Measurements from ENCODE around the gene MMP28. TPM values are rescaled to one million over a fixed set of nuclear protein-coding genes. Genes with fewer than 3 reads are reported as not detected.

The MMP28 gene
- total RNA-seq, 2 experiments from 2014 or later, result not detected

GRCh38 chr17:35778641-35779196, 16.7 kb downstream of the MMP28 start:
- H3K27ac Mint-ChIP-seq, result no peak overlapping the region
- H3K4me3 Mint-ChIP-seq, result no peak overlapping the region
- peaks cover 21% of the 10 kb centered on the region for H3K27me3 Mint-ChIP-seq (ENCODE audit: low read depth)
- no peak for ATAC-seq
- no peaks in the 10 kb centered on the region for H3K9me3 Mint-ChIP-seq (ENCODE audit: insufficient read depth)
- no peak for DNase-seq
- H3K36me3 Mint-ChIP-seq (ENCODE audit: low read depth), result no peaks in the 10 kb centered on the region
- POLR2A ChIA-PET, result no interaction called here
- CTCF ChIA-PET, result interaction anchor here (1.0 to 4.3 kb wide), 5 partner anchors 15 to 165 kb away, joined by 3 to 34 read pairs (median 4); no protein-coding TSS in a partner anchor
- no peaks in the 10 kb centered on the region for H3K4me1 Mint-ChIP-seq (ENCODE audit: low read depth)

GRCh38 chr17:35775583-35775982, 19.9 kb downstream of the MMP28 start:
- POLR2A ChIA-PET, result no interaction called here
- no peak overlapping the region for H3K27ac Mint-ChIP-seq

DNA sequence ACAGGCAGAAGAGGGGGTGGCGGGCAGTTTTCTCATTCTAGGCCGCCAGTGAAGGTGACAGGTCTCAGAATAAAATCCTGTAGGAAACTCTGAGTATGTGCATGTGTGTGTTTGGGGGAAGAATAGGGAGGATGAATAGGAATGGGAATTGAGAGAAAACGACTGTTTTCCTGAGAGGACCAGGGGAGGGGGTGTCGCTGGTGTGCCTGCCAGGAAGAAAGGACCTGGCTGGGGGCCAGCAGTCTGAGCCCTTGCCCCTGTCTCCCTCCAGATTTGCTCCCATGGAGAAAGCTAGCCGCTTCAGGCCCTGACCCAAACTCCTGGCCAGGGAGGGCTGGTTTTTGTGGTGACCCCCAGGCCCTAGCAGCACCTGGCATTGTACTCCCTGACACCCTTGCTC, 20.4 kb downstream of the MMP28 start:
- Mint-ChIP-seq H3K27ac (no peak overlapping the region), H3K4me1 (ENCODE audit: low read depth) (no peaks in the 10 kb centered on the region)

More at GRCh38 chr17:35775583-35775982, 19.9 kb downstream of the MMP28 start:
- no peak for ATAC-seq
- Mint-ChIP-seq H3K4me1 (ENCODE audit: low read depth) (no peaks in the 10 kb centered on the region), H3K36me3 (ENCODE audit: low read depth) (no peaks in the 10 kb centered on the region), H3K27me3 (ENCODE audit: low read depth) (peaks cover 21% of the 10 kb centered on the region), H3K9me3 (ENCODE audit: insufficient read depth) (no peaks in the 10 kb centered on the region), H3K4me3 (no peak overlapping the region)
- CTCF ChIA-PET, result interaction anchor here (0.9 to 3.8 kb wide), 3 partner anchors 9 to 373 kb away, joined by 3 to 25 read pairs (median 3); no protein-coding TSS in a partner anchor
- DNase-seq, result no peak

GRCh38 chr17:35774499-35774898, 20.9 kb downstream of the MMP28 start:
- POLR2A ChIA-PET, result no interaction called here
- no peak overlapping the region for H3K27ac Mint-ChIP-seq
- no peaks in the 10 kb centered on the region for H3K36me3 Mint-ChIP-seq (ENCODE audit: low read depth)
- H3K27me3 Mint-ChIP-seq (ENCODE audit: low read depth), result peaks cover 21% of the 10 kb centered on the region
- no peak overlapping the region for H3K4me3 Mint-ChIP-seq
- CTCF ChIA-PET, result interaction anchor here (1.4 kb wide), 2 partner anchors 10 to 374 kb away, joined by 3 to 5 read pairs; no protein-coding TSS in a partner anchor
- no peak for ATAC-seq
- no peaks in the 10 kb centered on the region for H3K4me1 Mint-ChIP-seq (ENCODE audit: low read depth)
- no peak for DNase-seq
- H3K9me3 Mint-ChIP-seq (ENCODE audit: insufficient read depth), result no peaks in the 10 kb centered on the region

More for the DNA sequence above, 20.4 kb downstream of the MMP28 start:
- H3K9me3 Mint-ChIP-seq (ENCODE audit: insufficient read depth), result no peaks in the 10 kb centered on the region
- ChIA-PET CTCF (interaction anchor here (0.9 to 3.8 kb wide), 3 partner anchors 8 to 374 kb away, joined by 3 to 25 read pairs (median 3); no protein-coding TSS in a partner anchor), POLR2A (no interaction called here)
- H3K27me3 Mint-ChIP-seq (ENCODE audit: low read depth), result peaks cover 21% of the 10 kb centered on the region
- no peak overlapping the region for H3K4me3 Mint-ChIP-seq
- ATAC-seq (no peak), DNase-seq (no peak)
- H3K36me3 Mint-ChIP-seq (ENCODE audit: low read depth), result no peaks in the 10 kb centered on the region

- no peak overlapping the region for H3K27ac Mint-ChIP-seq
- H3K4me1 Mint-ChIP-seq (ENCODE audit: low read depth), result no peaks in the 10 kb centered on the region
- H3K27me3 Mint-ChIP-seq (ENCODE audit: low read depth), result peaks cover 19% of the 10 kb centered on the region
- H3K4me3 Mint-ChIP-seq, result no peak overlapping the region
- ChIA-PET POLR2A (no interaction called here), CTCF (interaction anchor here (1.4 kb wide), 1 partner anchor 10 kb away, joined by 5 read pairs; no protein-coding TSS in a partner anchor)
- no peaks in the 10 kb centered on the region for H3K36me3 Mint-ChIP-seq (ENCODE audit: low read depth)
- ATAC-seq (no peak), DNase-seq (no peak)
- no peaks in the 10 kb centered on the region for H3K9me3 Mint-ChIP-seq (ENCODE audit: insufficient read depth)
Observed at GRCh38 chr17:35773679-35774425, 21.6 kb downstream of the MMP28 start.

DNA sequence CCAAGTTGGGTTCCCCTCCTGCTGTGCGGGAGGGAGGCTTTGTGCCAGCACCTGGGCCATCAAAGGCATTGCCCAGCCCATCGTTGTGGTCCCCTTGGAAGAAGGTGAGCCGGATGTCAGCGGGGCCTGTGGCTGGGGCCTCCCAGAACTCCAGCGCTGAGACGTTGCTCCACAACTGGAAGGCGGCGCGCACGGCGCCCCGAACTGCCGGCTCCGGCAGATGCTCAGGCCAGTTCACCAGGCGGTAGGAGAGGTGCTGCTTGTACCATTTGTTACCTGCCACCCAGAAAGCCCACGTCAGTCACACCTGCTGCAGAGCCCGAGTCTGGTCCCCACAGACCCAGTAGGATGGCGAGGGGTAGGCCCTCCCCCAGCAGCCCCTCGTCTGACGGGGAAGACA, 22.3 kb downstream of the MMP28 start:
- H3K9me3 Mint-ChIP-seq (ENCODE audit: insufficient read depth), result no peaks in the 10 kb centered on the region
- ChIA-PET CTCF (no interaction called here), POLR2A (interaction anchor here (0.6 kb wide), 1 partner anchor 196 kb away, joined by 3 read pairs; no protein-coding TSS in a partner anchor)
- H3K27me3 Mint-ChIP-seq (ENCODE audit: low read depth), result peaks cover 18% of the 10 kb centered on the region
- ATAC-seq, result no peak
- no peaks in the 10 kb centered on the region for H3K4me1 Mint-ChIP-seq (ENCODE audit: low read depth)
- DNase-seq, result no peak
- no peak overlapping the region for H3K27ac Mint-ChIP-seq
- no peaks in the 10 kb centered on the region for H3K36me3 Mint-ChIP-seq (ENCODE audit: low read depth)
- no peak overlapping the region for H3K4me3 Mint-ChIP-seq

- ATAC-seq (no peak), DNase-seq (no peak)
- Mint-ChIP-seq H3K9me3 (ENCODE audit: insufficient read depth) (no peaks in the 10 kb centered on the region), H3K4me1 (ENCODE audit: low read depth) (peaks cover 8% of the 10 kb centered on the region), H3K27ac (no peak overlapping the region), H3K4me3 (no peak overlapping the region), H3K36me3 (ENCODE audit: low read depth) (no peaks in the 10 kb centered on the region), H3K27me3 (ENCODE audit: low read depth) (peaks cover 11% of the 10 kb centered on the region)
- ChIA-PET POLR2A (interaction anchor here (0.9 kb wide), 1 partner anchor 25 kb away, joined by 3 read pairs; no protein-coding TSS in a partner anchor), CTCF (interaction anchor here (1.0 to 11.6 kb wide), 5 partner anchors 11 to 39 kb away, joined by 3 to 415 read pairs (median 3); partner anchors contain the start of gene TAF15)
Observed at GRCh38 chr17:35769895-35770486, 25.4 kb downstream of the MMP28 start.

GRCh38 chr17:35768797-35769196, 26.6 kb downstream of the MMP28 start:
- DNase-seq (no peak), ATAC-seq (no peak)
- Mint-ChIP-seq H3K27me3 (ENCODE audit: low read depth) (peaks cover 8% of the 10 kb centered on the region), H3K36me3 (ENCODE audit: low read depth) (no peaks in the 10 kb centered on the region), H3K4me3 (no peak overlapping the region), H3K9me3 (ENCODE audit: insufficient read depth) (no peaks in the 10 kb centered on the region), H3K27ac (no peak overlapping the region), H3K4me1 (ENCODE audit: low read depth) (peaks cover 16% of the 10 kb centered on the region)
- ChIA-PET CTCF (interaction anchor here (1.1 to 11.6 kb wide), 3 partner anchors 12 to 40 kb away, joined by 3 to 415 read pairs (median 3); partner anchors contain the start of gene TAF15), POLR2A (no interaction called here)

GRCh38 chr17:35766903-35767510, 28.4 kb downstream of the MMP28 start:
- no peaks in the 10 kb centered on the region for H3K36me3 Mint-ChIP-seq (ENCODE audit: low read depth)
- CTCF ChIA-PET, result interaction anchor here (0.6 to 11.6 kb wide), 11 partner anchors 9 to 1033 kb away, joined by 3 to 415 read pairs (median 3); partner anchors contain the start of genes MMP28 and TAF15
- H3K9me3 Mint-ChIP-seq (ENCODE audit: insufficient read depth), result no peaks in the 10 kb centered on the region
- H3K27me3 Mint-ChIP-seq (ENCODE audit: low read depth), result no peaks in the 10 kb centered on the region
- DNase-seq, result peak; percentile 52
- no peak for ATAC-seq
- H3K4me1 Mint-ChIP-seq (ENCODE audit: low read depth), result peaks cover 17% of the 10 kb centered on the region
- H3K27ac Mint-ChIP-seq, result no peak overlapping the region
- POLR2A ChIA-PET, result interaction anchor here (0.9 kb wide), 1 partner anchor 42 kb away, joined by 3 read pairs; the partner anchor contains the start of gene TAF15
- no peak overlapping the region for H3K4me3 Mint-ChIP-seq

- Mint-ChIP-seq H3K4me1 (ENCODE audit: low read depth) (peaks cover 17% of the 10 kb centered on the region), H3K9me3 (ENCODE audit: insufficient read depth) (no peaks in the 10 kb centered on the region), H3K4me3 (no peak overlapping the region), H3K27me3 (ENCODE audit: low read depth) (no peaks in the 10 kb centered on the region), H3K36me3 (ENCODE audit: low read depth) (no peaks in the 10 kb centered on the region), H3K27ac (no peak overlapping the region)
- ATAC-seq, result no peak
- no peak for DNase-seq
- CTCF ChIA-PET, result interaction anchor here (0.6 to 11.6 kb wide), 11 partner anchors 9 to 1033 kb away, joined by 3 to 415 read pairs (median 3); partner anchors contain the start of genes MMP28 and TAF15
- POLR2A ChIA-PET, result interaction anchor here (0.9 to 3.6 kb wide), 2 partner anchors 43 kb away, joined by 3 to 34 read pairs; partner anchors contain the start of gene TAF15
Observed at GRCh38 chr17:35766489-35766877, 29.0 kb downstream of the MMP28 start.

Measured in activated CD8-positive, alpha-beta T cell treated with anti-CD3 and anti-CD28 coated beads, Interleukin-2, amount 10 ng/mL, durations not matched to agents 7 days and 5 days (primary cell).